ENCODE measurements around the gene SVEP1.

Gene SVEP1

GRCh38 chr9:110319781-110320492 is 259.6 kb downstream of the SVEP1 start:
- DNase-seq (ENCODE audit: low read depth), result no peak

GRCh38 chr9:110317911-110318310 is 261.6 kb downstream of the SVEP1 start:
- DNase-seq (ENCODE audit: low read depth), result no peak

GRCh38 chr9:110316261-110317075 is 263.1 kb downstream of the SVEP1 start:
- no peak for DNase-seq (ENCODE audit: low read depth)
